A673 (cell line): ENCODE measurements around the gene SMAD4.

Experiments used
- CTCF ChIP-seq: fragments of 300-800, 200-600 bp; sonication (generic); conservative IDR thresholded peaks from 2 replicates; pipeline ENCODE4 v1.5.1; 2017; ENCODE audit warnings: low read depth, mild to moderate bottlenecking, antibody characterized with exemption, low read length, moderate library complexity, mixed read lengths
- EZH2 ChIP-seq: fragments of 200-600 bp; sonication (generic); IDR thresholded peaks from 2 replicates; pipeline ENCODE4 v1.6.1; 2017; ENCODE audit warnings: borderline replicate concordance, low read depth, mild to moderate bottlenecking, mixed read lengths, antibody characterized with exemption, low read length; ENCODE audit not compliant: poor library complexity, severe bottlenecking

- TF ChIP-seq CTCF (no peak), EZH2 (no peak)
These were observed 39.9 kb downstream of the SMAD4 start for GRCh38 chr18:51069885-51070284.
